ENCODE measurements around the gene ADAMTSL3.

DNA sequence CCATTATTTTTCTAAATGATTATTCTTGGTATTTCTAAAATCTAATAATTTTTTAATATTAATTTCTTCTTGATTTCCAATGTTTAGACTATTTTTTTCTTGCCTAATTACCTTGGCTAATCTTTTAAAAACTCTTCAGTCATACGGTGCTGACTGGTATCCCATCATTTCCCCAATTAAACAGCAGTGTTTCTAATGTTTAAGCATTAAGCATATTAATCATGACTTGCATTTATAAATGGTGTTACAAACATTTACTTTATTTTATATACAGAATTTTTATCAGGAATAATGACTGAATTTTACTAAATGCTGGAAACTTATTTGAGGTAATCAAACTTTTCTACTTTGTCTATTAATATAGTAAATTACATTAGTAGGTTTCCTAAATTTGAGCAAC, 199.3 kb downstream of the ADAMTSL3 start:
- TF ChIP-seq, protein P1, sequence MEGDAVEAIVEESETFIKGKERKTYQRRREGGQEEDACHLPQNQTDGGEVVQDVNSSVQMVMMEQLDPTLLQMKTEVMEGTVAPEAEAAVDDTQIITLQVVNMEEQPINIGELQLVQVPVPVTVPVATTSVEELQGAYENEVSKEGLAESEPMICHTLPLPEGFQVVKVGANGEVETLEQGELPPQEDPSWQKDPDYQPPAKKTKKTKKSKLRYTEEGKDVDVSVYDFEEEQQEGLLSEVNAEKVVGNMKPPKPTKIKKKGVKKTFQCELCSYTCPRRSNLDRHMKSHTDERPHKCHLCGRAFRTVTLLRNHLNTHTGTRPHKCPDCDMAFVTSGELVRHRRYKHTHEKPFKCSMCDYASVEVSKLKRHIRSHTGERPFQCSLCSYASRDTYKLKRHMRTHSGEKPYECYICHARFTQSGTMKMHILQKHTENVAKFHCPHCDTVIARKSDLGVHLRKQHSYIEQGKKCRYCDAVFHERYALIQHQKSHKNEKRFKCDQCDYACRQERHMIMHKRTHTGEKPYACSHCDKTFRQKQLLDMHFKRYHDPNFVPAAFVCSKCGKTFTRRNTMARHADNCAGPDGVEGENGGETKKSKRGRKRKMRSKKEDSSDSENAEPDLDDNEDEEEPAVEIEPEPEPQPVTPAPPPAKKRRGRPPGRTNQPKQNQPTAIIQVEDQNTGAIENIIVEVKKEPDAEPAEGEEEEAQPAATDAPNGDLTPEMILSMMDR (IDR thresholded peaks at IDR 0.05; ENCODE audit: insufficient read depth, low read depth, low read length), result no peak
- TF ChIP-seq EZH2 (IDR thresholded peaks at IDR 0.05; ENCODE audit: insufficient read depth, low read length), result no peak

All from astrocyte (in vitro differentiated cells and primary cell).